ENCODE measurements around the gene CDH4.

The CDH4 gene

GRCh38 chr20:61438285-61438684 is 186.2 kb downstream of the CDH4 start:
- H3K9me3 ChIP-seq (ENCODE audit: control insufficient read depth, insufficient read depth, low read depth, low read length), result no peaks in the 10 kb centered on the region
- TF ChIP-seq ZBTB44 (tag by site-specific recombination; IDR thresholded peaks at IDR 0.05), result peak; percentile 34; the same call in 1 of the 2 replicates
- no peak for TF ChIP-seq ZNF169 (tag by site-specific recombination; IDR thresholded peaks at IDR 0.05)
- peak; percentile 49; the same call in 1 of the 2 replicates for TF ChIP-seq ZNF18 (tag by site-specific recombination; IDR thresholded peaks at IDR 0.05)
- peak; percentile 39; the same call in 1 of the 2 replicates for TF ChIP-seq OSR2 (tag by site-specific recombination; IDR thresholded peaks at IDR 0.05)
- TF ChIP-seq PRDM6 (tag by site-specific recombination; IDR thresholded peaks at IDR 0.05), result peak; percentile 99
- TF ChIP-seq FEZF1 (tag by site-specific recombination; IDR thresholded peaks at IDR 0.05), result peak; percentile 88
- TF ChIP-seq IKZF3 (tag by site-specific recombination; IDR thresholded peaks at IDR 0.05), result peak; percentile 64
- TF ChIP-seq ZNF449 (tag by site-specific recombination; IDR thresholded peaks at IDR 0.05), result peak; percentile 56; the same call in 1 of the 2 replicates
- TF ChIP-seq PRDM4 (tag by site-specific recombination; IDR thresholded peaks at IDR 0.05), result peak; percentile 86
- TF ChIP-seq ZNF561 (tag by site-specific recombination; IDR thresholded peaks at IDR 0.05; ENCODE audit: borderline replicate concordance), result peak; percentile 60; the same call in 1 of the 2 replicates
- no peak for TF ChIP-seq RBAK (tag by site-specific recombination; IDR thresholded peaks at IDR 0.05)
- no peak for TF ChIP-seq ZBTB1 (tag by site-specific recombination; IDR thresholded peaks at IDR 0.05)
- TF ChIP-seq OVOL3 (tag by site-specific recombination; IDR thresholded peaks at IDR 0.05), result 0 out of 2 replicates have a peak, but pooled peaks have one; percentile 19
- TF ChIP-seq ZBTB20 (tag by site-specific recombination; IDR thresholded peaks at IDR 0.05), result no peak
- no peak for TF ChIP-seq ZNF747 (tag by site-specific recombination; IDR thresholded peaks at IDR 0.05)
- 0 out of 2 replicates have a peak overlapping the region, but pooled peaks have one; percentile 89 for H3K27ac ChIP-seq (ENCODE audit: extremely low read depth, low read depth, low read length)
- peaks cover 39% of the 10 kb centered on the region for H3K4me1 ChIP-seq (ENCODE audit: control insufficient read depth, insufficient read depth, low read length)
- H3K36me3 ChIP-seq (ENCODE audit: control insufficient read depth in 2 of 2, insufficient read depth in 1 of 2, low read length in 2 of 2), result no peaks in the 10 kb centered on the region
- ChIA-PET POLR2A (no interaction called here), CTCF (interaction anchor here (0.7 kb wide), 1 partner anchor 458 kb away, joined by 3 read pairs; no protein-coding TSS in a partner anchor)
- H3K4me3 ChIP-seq (ENCODE audit: low read depth, low read length), result no peak overlapping the region

- no peak overlapping the region for H3K27ac ChIP-seq (ENCODE audit: extremely low read depth, low read depth, low read length)
- no peaks in the 10 kb centered on the region for H3K36me3 ChIP-seq (ENCODE audit: control insufficient read depth in 2 of 2, insufficient read depth in 1 of 2, low read length in 2 of 2)
- no peak overlapping the region for H3K4me3 ChIP-seq (ENCODE audit: low read depth, low read length)
- H3K4me1 ChIP-seq (ENCODE audit: control insufficient read depth, insufficient read depth, low read length), result peaks cover 35% of the 10 kb centered on the region
- POLR2A ChIA-PET, result no interaction called here
- CTCF ChIA-PET, result no interaction called here
- no peaks in the 10 kb centered on the region for H3K9me3 ChIP-seq (ENCODE audit: control insufficient read depth, insufficient read depth, low read depth, low read length)
- TF ChIP-seq ZFP37 (tag by site-specific recombination; IDR thresholded peaks at IDR 0.05) (no peak), ZNF664 (tag by site-specific recombination; IDR thresholded peaks at IDR 0.05) (no peak), IKZF3 (tag by site-specific recombination; IDR thresholded peaks at IDR 0.05) (no peak), SP3 (tag by site-specific recombination; IDR thresholded peaks at IDR 0.05) (no peak), ZNF426 (tag by site-specific recombination; IDR thresholded peaks at IDR 0.05) (no peak), ZNF596 (tag by site-specific recombination; IDR thresholded peaks at IDR 0.05) (no peak), ZNF549 (tag by site-specific recombination; IDR thresholded peaks at IDR 0.05) (no peak), PRDM4 (tag by site-specific recombination; IDR thresholded peaks at IDR 0.05) (no peak), ZNF639 (tag by site-specific recombination; IDR thresholded peaks at IDR 0.05) (no peak)
These were observed 187.2 kb downstream of the CDH4 start for GRCh38 chr20:61439251-61439650.
